Body of pancreas (tissue), 4 donors: Measurements from ENCODE around the gene GIT2.

Experiments
- POLR2A ChIP-seq, 3 donors: fragments of 450-650 bp; IDR thresholded peaks; one replicate each; pipeline ENCODE4 v1.6.1; 2016; ENCODE audit warnings: antibody characterized with exemption in 3 of 3, mild to moderate bottlenecking in 2 of 3
- TF ChIP-seq, protein P1 (sequence below), 7 experiments: fragments of 450-650 bp in 4 of 7; fragments of 200-600 bp in 3 of 7; sonication (generic) in 3 of 7; IDR thresholded peaks; one replicate each; pipeline ENCODE4 v1.5.1; 2016 to 2019; ENCODE audit warnings: antibody characterized with exemption in 7 of 7

DNA sequence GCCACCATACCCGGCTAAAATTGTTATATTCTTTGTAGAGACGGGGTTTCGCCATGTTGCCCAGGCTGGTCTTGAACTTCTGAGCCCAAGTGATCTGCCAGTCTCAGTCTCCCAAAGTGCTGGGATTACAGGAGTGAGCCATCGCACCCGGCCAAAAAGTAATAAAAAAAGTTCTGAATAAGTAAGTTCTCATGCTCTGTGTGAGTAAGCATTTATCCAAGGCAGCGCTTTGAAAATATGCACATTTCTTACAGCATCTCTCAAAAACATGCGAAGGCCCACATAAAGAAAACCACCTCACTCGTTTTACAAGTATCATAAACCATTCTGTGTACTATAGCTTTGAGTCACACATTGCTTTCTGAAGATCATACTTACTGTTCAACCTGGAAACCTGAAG is 8.6 kb downstream of the GIT2 start:
- TF ChIP-seq, protein P1, sequence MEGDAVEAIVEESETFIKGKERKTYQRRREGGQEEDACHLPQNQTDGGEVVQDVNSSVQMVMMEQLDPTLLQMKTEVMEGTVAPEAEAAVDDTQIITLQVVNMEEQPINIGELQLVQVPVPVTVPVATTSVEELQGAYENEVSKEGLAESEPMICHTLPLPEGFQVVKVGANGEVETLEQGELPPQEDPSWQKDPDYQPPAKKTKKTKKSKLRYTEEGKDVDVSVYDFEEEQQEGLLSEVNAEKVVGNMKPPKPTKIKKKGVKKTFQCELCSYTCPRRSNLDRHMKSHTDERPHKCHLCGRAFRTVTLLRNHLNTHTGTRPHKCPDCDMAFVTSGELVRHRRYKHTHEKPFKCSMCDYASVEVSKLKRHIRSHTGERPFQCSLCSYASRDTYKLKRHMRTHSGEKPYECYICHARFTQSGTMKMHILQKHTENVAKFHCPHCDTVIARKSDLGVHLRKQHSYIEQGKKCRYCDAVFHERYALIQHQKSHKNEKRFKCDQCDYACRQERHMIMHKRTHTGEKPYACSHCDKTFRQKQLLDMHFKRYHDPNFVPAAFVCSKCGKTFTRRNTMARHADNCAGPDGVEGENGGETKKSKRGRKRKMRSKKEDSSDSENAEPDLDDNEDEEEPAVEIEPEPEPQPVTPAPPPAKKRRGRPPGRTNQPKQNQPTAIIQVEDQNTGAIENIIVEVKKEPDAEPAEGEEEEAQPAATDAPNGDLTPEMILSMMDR (IDR thresholded peaks at IDR 0.05), result no peak
- no peak for TF ChIP-seq POLR2A (IDR thresholded peaks at IDR 0.05)
